H1 (cell line): ENCODE data around the gene SLC11A1.

Experiments
- CHD2 ChIP-seq: IDR thresholded peaks from 2 replicates; pipeline ENCODE4 v1.6.1; 2012; ENCODE audit warnings: low read length, improper control_type of control experiment
- EP300 ChIP-seq, 2 experiments: IDR thresholded peaks; 1 replicate in 1 of 2; 2 replicates in 1 of 2; pipeline ENCODE4 v1.6.1; 2011 to 2012; ENCODE audit warnings: low read depth in 2 of 2, low read length in 2 of 2, mild to moderate bottlenecking in 2 of 2, borderline replicate concordance in 1 of 2, inconsistent platforms in 1 of 2, moderate library complexity in 1 of 2
- EZH2 ChIP-seq: fragments of 200-600 bp; sonication (generic); IDR thresholded peaks from 2 replicates; pipeline ENCODE4 v1.7.1; 2012; ENCODE audit warnings: low read depth, mild to moderate bottlenecking, moderate library complexity, low read length, inconsistent platforms; ENCODE audit not compliant: severe bottlenecking
- POLR2AphosphoS5 ChIP-seq: IDR thresholded peaks from 2 replicates; pipeline ENCODE4 v1.6.1; 2011; ENCODE audit warnings: low read depth, low read length
- SAP30 ChIP-seq: fragments of 300-600 bp; sonication (generic); IDR thresholded peaks from 2 replicates; pipeline ENCODE4 v1.7.1; 2012; ENCODE audit warnings: low read length, moderate library complexity, mild to moderate bottlenecking, inconsistent platforms; ENCODE audit not compliant: insufficient read depth, insufficient replicate concordance
- ZNF274 ChIP-seq: IDR thresholded peaks from 2 replicates; pipeline ENCODE4 v1.7.0; 2012; ENCODE audit warnings: low read length, borderline replicate concordance; ENCODE audit errors: extremely low read depth
- TF ChIP-seq, protein P1 (sequence below): IDR thresholded peaks from 2 replicates; pipeline ENCODE4 v1.6.1; 2012; ENCODE audit warnings: inconsistent platforms
- TF ChIP-seq, protein P2 (sequence below): IDR thresholded peaks from 2 replicates; pipeline ENCODE4 v1.6.1; 2011; ENCODE audit warnings: low read length, improper control_type of control experiment
- TF ChIP-seq, protein P3 (sequence below), 3 experiments: IDR thresholded peaks; 1 replicate in 2 of 3; 2 replicates in 1 of 3; pipeline versions ENCODE4 v1.5.1 to v1.6.1; 2011; ENCODE audit warnings: low read length in 3 of 3, mild to moderate bottlenecking in 3 of 3, inconsistent platforms in 2 of 3, low read depth in 1 of 3, moderate library complexity in 1 of 3; ENCODE audit not compliant: insufficient read depth in 1 of 3; ENCODE audit errors: control extremely low read depth in 1 of 3

DNA sequence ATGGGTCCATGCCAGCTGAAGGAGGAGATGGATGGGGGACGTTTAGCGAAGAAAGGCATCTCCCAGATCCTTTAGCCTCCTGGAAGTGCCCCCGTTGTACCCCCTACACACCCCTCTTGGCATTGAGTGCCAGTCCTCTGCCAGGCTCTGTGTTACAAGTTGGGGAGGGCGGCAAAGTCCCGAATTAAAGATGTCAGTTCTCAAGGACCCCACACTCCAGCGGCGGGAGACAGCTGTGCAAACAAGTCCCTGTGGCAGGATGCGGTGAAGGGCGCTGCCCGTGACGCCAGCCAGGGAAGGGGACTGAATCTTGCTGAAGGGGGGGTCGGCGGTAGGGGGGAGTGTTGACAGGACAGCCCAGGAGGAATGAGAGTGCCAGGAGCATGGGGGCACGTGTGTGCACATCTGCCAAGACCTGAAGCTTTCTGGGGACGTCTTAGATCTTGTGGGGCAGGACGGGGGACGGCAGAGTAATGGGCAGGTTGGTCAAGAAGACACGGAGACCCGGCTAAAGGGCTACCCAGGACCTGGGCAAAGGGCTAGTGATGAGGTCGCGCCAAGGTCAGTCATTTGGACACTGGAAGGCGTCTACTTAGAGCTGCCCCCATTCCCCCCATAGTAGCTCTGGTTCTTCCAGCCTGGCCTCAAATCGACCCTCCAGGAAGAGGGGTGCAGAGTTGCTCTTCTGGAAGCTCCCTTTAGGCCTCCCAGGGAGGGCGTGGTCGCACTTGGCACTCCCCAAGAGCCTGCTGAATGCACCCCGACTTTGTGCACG lies 14.8 kb downstream of the SLC11A1 start:
- TF ChIP-seq, protein P1, sequence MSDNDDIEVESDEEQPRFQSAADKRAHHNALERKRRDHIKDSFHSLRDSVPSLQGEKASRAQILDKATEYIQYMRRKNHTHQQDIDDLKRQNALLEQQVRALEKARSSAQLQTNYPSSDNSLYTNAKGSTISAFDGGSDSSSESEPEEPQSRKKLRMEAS, result peak; percentile 60; the same call in 1 of the 2 replicates
- no peak for TF ChIP-seq CHD2
- TF ChIP-seq ZNF274, result no peak
- no peak for TF ChIP-seq POLR2AphosphoS5
- TF ChIP-seq, protein P2, sequence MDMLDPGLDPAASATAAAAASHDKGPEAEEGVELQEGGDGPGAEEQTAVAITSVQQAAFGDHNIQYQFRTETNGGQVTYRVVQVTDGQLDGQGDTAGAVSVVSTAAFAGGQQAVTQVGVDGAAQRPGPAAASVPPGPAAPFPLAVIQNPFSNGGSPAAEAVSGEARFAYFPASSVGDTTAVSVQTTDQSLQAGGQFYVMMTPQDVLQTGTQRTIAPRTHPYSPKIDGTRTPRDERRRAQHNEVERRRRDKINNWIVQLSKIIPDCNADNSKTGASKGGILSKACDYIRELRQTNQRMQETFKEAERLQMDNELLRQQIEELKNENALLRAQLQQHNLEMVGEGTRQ, result no peak
- TF ChIP-seq, protein P3, sequence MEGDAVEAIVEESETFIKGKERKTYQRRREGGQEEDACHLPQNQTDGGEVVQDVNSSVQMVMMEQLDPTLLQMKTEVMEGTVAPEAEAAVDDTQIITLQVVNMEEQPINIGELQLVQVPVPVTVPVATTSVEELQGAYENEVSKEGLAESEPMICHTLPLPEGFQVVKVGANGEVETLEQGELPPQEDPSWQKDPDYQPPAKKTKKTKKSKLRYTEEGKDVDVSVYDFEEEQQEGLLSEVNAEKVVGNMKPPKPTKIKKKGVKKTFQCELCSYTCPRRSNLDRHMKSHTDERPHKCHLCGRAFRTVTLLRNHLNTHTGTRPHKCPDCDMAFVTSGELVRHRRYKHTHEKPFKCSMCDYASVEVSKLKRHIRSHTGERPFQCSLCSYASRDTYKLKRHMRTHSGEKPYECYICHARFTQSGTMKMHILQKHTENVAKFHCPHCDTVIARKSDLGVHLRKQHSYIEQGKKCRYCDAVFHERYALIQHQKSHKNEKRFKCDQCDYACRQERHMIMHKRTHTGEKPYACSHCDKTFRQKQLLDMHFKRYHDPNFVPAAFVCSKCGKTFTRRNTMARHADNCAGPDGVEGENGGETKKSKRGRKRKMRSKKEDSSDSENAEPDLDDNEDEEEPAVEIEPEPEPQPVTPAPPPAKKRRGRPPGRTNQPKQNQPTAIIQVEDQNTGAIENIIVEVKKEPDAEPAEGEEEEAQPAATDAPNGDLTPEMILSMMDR (IDR thresholded peaks at IDR 0.05; ENCODE audit: control extremely low read depth in 1 of 3, insufficient read depth in 1 of 3, low read depth in 1 of 3, low read length in 3 of 3), result no peak
- no peak for TF ChIP-seq EP300 (IDR thresholded peaks at IDR 0.05; ENCODE audit: borderline replicate concordance in 1 of 2, low read depth in 2 of 2, low read length in 2 of 2)
- TF ChIP-seq EZH2, result peak; percentile 39
- TF ChIP-seq SAP30, result no peak
